A673 (cell line): ENCODE data around the gene IL21. TPM values are rescaled to one million over a fixed set of nuclear protein-coding genes. Genes with fewer than 3 reads are reported as not detected.
A peak's percentile ranks its signal among the peaks of the same experiment; 100 is the strongest.

Source experiments
- BruUV-seq: library from RNA; stranded (reverse); fragments of 400-500 nt; replicated peaks from 2 replicates; lab custom pipeline; 2021; lab: Mats Ljungman, UMichigan
- CTCF ChIA-PET: fragments of 300-600 bp; sonication (Branson Sonifier 250); formaldehyde crosslinking; loops from one replicate; lab custom pipeline; 2022; ENCODE audit warnings: antibody characterized with exemption; lab: Charles Lee
- POLR2A ChIA-PET: fragments of 300-600 bp; sonication (Branson Sonifier 250); formaldehyde crosslinking; loops from one replicate; lab custom pipeline; 2022; ENCODE audit warnings: antibody characterized with exemption; ENCODE audit not compliant: low non-redundant PET; lab: Charles Lee
- DNase-seq: peaks from one replicate; pipeline ENCODE4 v3.0.0-alpha.2; 2015; ENCODE audit warnings: low spot score
- H3K27ac ChIP-seq: fragments of 200-600 bp; sonication (generic); 2 replicates; pipeline ENCODE4 v1.5.1; 2016; ENCODE audit warnings: mixed run types, low read depth, mild to moderate bottlenecking, mixed read lengths, antibody characterized with exemption, low read length; ENCODE audit not compliant: poor library complexity, severe bottlenecking
- H3K27me3 ChIP-seq: fragments of 200-600 bp; sonication (generic); replicated peaks from 2 replicates; pipeline ENCODE4 v1.6.1; 2017; ENCODE audit warnings: mixed run types, low read depth, mild to moderate bottlenecking, mixed read lengths, antibody characterized with exemption, low read length; ENCODE audit not compliant: insufficient read depth, poor library complexity
- H3K36me3 ChIP-seq: fragments of 200-600 bp; sonication (generic); 2 replicates; pipeline ENCODE4 v1.6.1; 2016; ENCODE audit warnings: mixed run types, mild to moderate bottlenecking, mixed read lengths, antibody characterized with exemption, low read length; ENCODE audit not compliant: insufficient read depth, poor library complexity, severe bottlenecking
- H3K4me1 ChIP-seq: fragments of 200-600 bp; sonication (generic); 2 replicates; pipeline ENCODE4 v1.6.1; 2017; ENCODE audit warnings: mixed run types, mild to moderate bottlenecking, mixed read lengths, antibody characterized with exemption, low read length; ENCODE audit not compliant: insufficient read depth, poor library complexity, severe bottlenecking
- H3K4me3 ChIP-seq: fragments of 200-600 bp; sonication (generic); 2 replicates; pipeline ENCODE4 v1.5.1; 2016; ENCODE audit warnings: low read depth, mixed run types, mild to moderate bottlenecking, mixed read lengths, low read length; ENCODE audit not compliant: poor library complexity, severe bottlenecking
- H3K9me3 ChIP-seq: fragments of 200-600 bp; sonication (generic); 2 replicates; pipeline ENCODE4 v1.6.1; 2016; ENCODE audit warnings: mixed run types, low read depth, mild to moderate bottlenecking, mixed read lengths, antibody characterized with exemption, low read length; ENCODE audit not compliant: poor library complexity, severe bottlenecking
- EZH2 ChIP-seq: fragments of 200-600 bp; sonication (generic); IDR thresholded peaks from 2 replicates; pipeline ENCODE4 v1.6.1; 2017; ENCODE audit warnings: borderline replicate concordance, low read depth, mild to moderate bottlenecking, mixed read lengths, antibody characterized with exemption, low read length; ENCODE audit not compliant: poor library complexity, severe bottlenecking
- intact Hi-C: fragments of 100-400 bp; cut with micrococcal nuclease; formaldehyde crosslinking; loops from one replicate; pipeline ENCODE4 v1.10.0; 2022; ENCODE audit not compliant: unreplicated experiment
- total RNA-seq: library from RNA; stranded (reverse); gene quantifications from 2 replicates; pipeline ENCODE4 v1.2.3, GENCODE V29; 2021
- TF ChIP-seq, protein P1 (sequence below): fragments of 300-800, 200-600 bp; sonication (generic); conservative IDR thresholded peaks from 2 replicates; pipeline ENCODE4 v1.5.1; 2017; ENCODE audit warnings: low read depth, mild to moderate bottlenecking, antibody characterized with exemption, low read length, moderate library complexity, mixed read lengths

IL21 gene
- total RNA-seq, 1 experiment from 2014 or later = not detected

- Histone ChIP-seq H3K4me3 (no peak overlapping the region), H3K4me1 (no peaks in the 10 kb centered on the region), H3K27ac (no peak overlapping the region), H3K36me3 (no peaks in the 10 kb centered on the region), H3K9me3 (no peaks in the 10 kb centered on the region), H3K27me3 (no peaks in the 10 kb centered on the region)
- CTCF ChIA-PET = no interaction called here
- no TSS peak for BruUV-seq
- intact Hi-C loops = no loop called here
- POLR2A ChIA-PET = no interaction called here
- DNase-seq = no peak
- TF ChIP-seq, protein P1, sequence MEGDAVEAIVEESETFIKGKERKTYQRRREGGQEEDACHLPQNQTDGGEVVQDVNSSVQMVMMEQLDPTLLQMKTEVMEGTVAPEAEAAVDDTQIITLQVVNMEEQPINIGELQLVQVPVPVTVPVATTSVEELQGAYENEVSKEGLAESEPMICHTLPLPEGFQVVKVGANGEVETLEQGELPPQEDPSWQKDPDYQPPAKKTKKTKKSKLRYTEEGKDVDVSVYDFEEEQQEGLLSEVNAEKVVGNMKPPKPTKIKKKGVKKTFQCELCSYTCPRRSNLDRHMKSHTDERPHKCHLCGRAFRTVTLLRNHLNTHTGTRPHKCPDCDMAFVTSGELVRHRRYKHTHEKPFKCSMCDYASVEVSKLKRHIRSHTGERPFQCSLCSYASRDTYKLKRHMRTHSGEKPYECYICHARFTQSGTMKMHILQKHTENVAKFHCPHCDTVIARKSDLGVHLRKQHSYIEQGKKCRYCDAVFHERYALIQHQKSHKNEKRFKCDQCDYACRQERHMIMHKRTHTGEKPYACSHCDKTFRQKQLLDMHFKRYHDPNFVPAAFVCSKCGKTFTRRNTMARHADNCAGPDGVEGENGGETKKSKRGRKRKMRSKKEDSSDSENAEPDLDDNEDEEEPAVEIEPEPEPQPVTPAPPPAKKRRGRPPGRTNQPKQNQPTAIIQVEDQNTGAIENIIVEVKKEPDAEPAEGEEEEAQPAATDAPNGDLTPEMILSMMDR = no peak
- TF ChIP-seq EZH2 = no peak
Measured at GRCh38 chr4:122614621-122615020, 6.2 kb downstream of the IL21 start.

- no TSS peak for BruUV-seq
Measured at GRCh38 chr4:122612540-122612939, 8.3 kb downstream of the IL21 start.

GRCh38 chr4:122606364-122607043 lies 14.4 kb downstream of the IL21 start:
- DNase-seq = peak; percentile 17
- Histone ChIP-seq H3K36me3 (no peaks in the 10 kb centered on the region), H3K27me3 (no peaks in the 10 kb centered on the region), H3K4me3 (no peak overlapping the region), H3K9me3 (no peaks in the 10 kb centered on the region), H3K27ac (no peak overlapping the region), H3K4me1 (peaks cover 3% of the 10 kb centered on the region)
- CTCF ChIA-PET = no interaction called here
- intact Hi-C loops = loop anchor here (10.0 kb wide), 2 partner anchors 488 to 1658 kb away; no protein-coding TSS in a partner anchor
- TF ChIP-seq, protein P1 = no peak
- TF ChIP-seq EZH2 = no peak
- POLR2A ChIA-PET = no interaction called here
- BruUV-seq = no TSS peak

More at GRCh38 chr4:122612540-122612939, 8.3 kb downstream of the IL21 start:
- Histone ChIP-seq H3K4me1 (no peaks in the 10 kb centered on the region), H3K27ac (no peak overlapping the region), H3K36me3 (no peaks in the 10 kb centered on the region), H3K27me3 (no peaks in the 10 kb centered on the region), H3K4me3 (no peak overlapping the region), H3K9me3 (no peaks in the 10 kb centered on the region)
- intact Hi-C loops = no loop called here
- TF ChIP-seq, protein P1 = no peak
- TF ChIP-seq EZH2 = no peak
- DNase-seq = no peak
- POLR2A ChIA-PET = no interaction called here
- CTCF ChIA-PET = no interaction called here
